ENCODE measurements around the gene SMARCC2.
A peak's percentile ranks its signal among the peaks of the same experiment; 100 is the strongest.

The SMARCC2 gene

GRCh38 chr12:56189099-56189917, at the start of gene SMARCC2:
Gene SMARCC2 (minus strand): TSS chr12:56189483. CDS start chr12:56189461, 22 bp downstream.
- DNase-seq, result peak; percentile 70

DNA sequence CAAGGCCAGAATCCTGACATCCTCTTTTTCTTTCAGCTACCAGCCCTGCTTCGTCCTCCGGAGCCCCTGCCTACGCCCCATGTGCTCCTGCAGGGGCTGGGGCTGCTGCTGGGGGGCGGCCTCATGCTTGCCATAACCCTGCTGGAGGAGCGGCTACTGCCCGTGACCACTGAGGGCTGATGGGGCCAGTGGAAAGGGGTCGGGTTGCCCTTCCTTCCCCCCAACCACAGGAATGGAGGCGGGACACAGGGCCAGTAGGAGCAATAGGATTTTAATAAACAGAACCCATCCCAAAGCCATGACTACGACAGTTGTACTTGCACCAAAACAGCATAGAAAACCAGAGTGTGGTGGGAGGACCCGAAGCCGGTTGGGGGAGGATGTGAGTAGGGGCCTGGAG, 48.3 kb upstream of the SMARCC2 start:
- no peak for DNase-seq

GRCh38 chr12:56236985-56237384, 47.7 kb upstream of the SMARCC2 start:
- no peak for DNase-seq

- DNase-seq, result no peak
Observed at GRCh38 chr12:56236091-56236490, 46.8 kb upstream of the SMARCC2 start.

GRCh38 chr12:56234746-56235436, 45.6 kb upstream of the SMARCC2 start:
- DNase-seq, result no peak

DNA sequence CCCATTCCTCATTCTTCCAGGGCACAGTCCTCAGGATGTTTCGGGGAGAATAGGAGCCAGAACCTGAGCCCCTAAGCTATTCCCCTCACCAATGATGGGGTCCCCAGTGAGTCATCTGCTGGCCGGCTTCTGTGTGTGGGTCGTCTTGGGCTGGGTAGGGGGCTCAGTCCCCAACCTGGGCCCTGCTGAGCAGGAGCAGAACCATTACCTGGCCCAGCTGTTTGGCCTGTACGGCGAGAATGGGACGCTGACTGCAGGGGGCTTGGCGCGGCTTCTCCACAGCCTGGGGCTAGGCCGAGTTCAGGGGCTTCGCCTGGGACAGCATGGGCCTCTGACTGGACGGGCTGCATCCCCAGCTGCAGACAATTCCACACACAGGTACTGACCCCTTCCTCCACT, 41.9 kb upstream of the SMARCC2 start:
- no peak for DNase-seq

DNA sequence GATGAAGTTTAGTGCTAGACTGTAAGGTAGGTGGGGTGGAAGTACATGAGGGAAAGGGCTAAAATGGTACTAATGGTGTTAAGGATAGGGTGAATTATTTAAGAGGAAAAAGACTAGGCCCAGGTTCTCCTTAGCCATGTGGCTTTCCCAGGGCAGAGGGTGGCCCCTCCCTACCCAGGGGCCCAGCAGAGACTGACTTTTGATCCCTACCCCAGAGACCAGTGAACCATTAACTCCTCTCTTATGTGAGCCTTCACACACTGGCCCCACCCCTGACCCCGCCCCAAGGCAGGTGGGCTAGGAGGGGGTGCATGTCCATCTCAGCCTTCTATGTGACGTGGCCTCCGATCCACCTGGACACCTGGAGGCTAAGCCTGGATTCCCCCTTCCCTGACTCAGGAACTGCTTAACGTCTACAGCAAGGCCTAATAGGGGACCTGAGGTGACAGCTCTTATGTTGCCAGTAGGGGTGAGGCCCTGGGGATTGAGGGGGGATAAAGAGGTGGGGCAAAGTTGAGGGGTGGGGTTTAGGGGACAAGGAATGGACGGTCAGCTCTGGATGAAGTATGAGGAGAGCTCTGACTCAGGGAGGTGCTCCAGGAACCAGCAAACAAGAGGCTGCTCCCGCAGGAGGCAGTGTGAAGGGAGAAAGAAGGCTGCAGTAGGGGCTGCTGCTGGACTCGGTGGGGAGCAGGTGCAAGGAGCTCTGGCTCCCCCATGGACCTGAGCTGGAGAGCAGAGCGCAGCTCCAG, 41.3 kb upstream of the SMARCC2 start:
- no peak for DNase-seq

DNA sequence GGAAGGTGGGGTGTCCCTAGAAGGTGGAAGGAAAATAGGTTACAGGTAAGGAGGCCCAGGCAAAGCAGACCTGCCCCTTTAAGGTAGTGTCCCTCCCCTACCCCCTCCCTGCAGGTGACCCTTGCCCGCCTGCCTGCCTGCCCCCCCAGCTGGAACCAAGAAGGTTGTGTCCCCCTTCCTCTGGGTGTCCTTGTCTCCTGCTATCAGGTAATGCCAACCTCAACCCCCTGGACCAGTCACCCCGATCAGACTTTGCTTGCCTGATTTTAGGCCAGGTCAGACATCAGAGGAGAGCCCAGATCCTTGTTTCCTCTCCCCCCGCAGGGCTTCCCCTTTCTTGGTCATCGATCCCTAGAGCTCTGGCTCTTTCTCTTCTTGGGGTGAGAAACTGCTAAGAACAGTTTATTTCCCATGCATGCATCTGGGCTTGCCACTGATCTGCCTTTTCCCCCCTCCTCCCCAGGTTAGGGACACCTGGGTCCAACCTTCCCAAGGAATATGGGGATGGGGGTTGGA, 40.7 kb upstream of the SMARCC2 start, which contains the start of gene SLC39A5:
Gene SLC39A5 (plus strand): TSS at position 136 of the 516 bp plus-strand sequence. CDS start 1,224 bp downstream, outside the sequence.
- DNase-seq, result no peak

DNA sequence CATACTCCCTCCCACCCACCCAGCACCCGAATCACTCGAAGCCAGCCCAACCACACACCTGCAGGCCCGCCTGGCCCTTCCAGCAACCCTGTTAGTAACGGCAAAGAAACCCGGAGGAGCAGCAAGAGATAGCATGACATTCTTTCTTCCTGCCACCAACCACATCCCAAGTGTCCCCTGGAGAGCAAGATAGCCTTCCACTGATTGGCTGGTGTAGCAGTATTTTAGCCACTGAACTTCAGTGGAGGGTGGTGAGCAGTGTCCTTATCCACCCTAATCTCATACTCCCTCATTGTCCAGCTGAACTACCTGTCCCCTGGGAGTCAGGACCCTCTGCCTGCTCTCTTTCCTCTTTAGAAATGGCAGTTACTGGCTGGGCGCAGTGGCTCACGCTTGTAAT, 39.8 kb upstream of the SMARCC2 start:
- no peak for DNase-seq

- DNase-seq, result no peak
Observed at GRCh38 chr12:56224954-56225353, 35.7 kb upstream of the SMARCC2 start.

- peak; percentile 75 for DNase-seq
Observed at GRCh38 chr12:56224102-56224701, 34.9 kb upstream of the SMARCC2 start, which contains the start of gene NABP2. Gene NABP2 (plus strand): TSS chr12:56224342. CDS start chr12:56224857, 515 bp downstream.

DNA sequence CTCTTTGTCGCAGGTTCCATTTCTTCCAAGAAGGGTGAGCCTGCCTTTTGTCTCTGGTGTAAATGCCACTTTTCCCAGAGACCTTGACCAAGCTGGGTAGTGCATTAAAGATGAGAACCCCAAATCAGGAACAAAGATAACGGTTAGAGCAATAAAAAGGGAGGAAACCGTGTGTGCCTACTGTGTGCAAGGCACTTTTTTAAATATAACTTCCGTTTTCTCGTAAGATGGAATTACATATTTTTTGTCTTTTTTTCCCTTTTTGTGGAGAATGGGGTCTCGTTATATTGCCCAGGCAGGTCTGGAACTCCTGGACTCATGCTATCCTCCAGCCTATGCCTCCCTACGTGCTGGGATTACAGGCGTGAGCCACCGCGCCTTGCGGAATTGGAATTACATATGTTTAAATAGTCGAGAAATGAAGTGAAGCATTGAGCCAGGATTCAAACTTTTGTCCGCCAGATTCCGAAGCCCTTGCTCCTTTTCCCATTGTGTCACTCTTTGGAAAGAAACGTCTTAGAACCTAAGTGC, 34.4 kb upstream of the SMARCC2 start:
- no peak for DNase-seq

GRCh38 chr12:56222531-56222895, 33.2 kb upstream of the SMARCC2 start:
- no peak for DNase-seq

GRCh38 chr12:56221757-56222530, 32.7 kb upstream of the SMARCC2 start, which contains the start of gene RNF41:
Gene RNF41 (minus strand): TSS chr12:56221922. CDS start chr12:56214047, 7,875 bp downstream.
- DNase-seq, result peak; percentile 90

GRCh38 chr12:56221232-56221756, 32.0 kb upstream of the SMARCC2 start:
- DNase-seq, result no peak

DNA sequence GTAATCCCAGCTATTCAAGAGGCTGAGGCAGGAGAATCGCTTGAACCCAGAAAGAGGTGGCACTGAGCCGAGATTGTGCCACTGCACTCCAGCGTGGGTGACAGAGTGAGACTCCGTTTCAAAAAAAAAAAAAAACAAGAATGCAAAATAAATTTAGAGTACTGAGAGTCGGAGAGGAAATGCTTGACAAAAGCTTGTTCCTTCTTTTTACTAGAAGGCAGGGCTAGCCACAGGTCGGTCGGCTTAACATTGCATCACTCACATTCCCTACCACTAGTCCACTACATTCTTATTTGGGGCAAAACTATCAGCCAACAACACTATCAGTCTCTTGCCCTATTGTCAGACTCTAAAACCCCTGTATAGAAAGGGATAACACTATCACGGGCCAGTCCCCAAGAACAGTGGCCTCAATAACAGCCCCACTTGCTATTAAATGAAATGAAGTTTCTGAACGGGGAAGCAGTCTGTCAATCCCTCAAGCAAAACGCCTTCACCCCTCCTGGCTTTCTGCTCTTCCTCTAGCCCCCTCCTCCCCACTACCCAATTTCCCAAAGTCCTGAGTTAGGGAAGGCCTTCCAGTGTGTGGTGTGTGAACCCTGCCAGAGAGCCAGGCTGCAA, 31.4 kb upstream of the SMARCC2 start:
- no peak for DNase-seq

DNA sequence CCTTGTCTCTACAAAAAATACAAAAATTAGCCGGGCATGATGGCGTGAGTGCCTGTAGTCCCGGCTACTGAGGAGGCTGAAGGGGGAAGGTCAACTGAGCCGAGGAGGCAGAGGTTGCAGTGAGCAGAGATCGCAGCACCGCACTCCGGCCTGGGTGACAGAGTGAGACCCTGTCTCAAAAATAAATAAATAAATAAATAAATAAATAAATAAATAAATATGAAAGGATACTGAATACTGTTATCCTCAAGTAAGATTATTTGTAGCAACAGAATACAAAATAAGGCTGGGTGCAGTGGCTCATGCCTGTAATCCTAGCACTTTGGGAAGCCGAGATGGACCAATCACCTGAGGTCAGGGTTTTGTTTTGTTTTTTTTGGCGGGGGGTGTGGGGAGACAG, 30.6 kb upstream of the SMARCC2 start:
- no peak for DNase-seq

GRCh38 chr12:56216461-56216860, 27.2 kb upstream of the SMARCC2 start:
- no peak for DNase-seq

DNA sequence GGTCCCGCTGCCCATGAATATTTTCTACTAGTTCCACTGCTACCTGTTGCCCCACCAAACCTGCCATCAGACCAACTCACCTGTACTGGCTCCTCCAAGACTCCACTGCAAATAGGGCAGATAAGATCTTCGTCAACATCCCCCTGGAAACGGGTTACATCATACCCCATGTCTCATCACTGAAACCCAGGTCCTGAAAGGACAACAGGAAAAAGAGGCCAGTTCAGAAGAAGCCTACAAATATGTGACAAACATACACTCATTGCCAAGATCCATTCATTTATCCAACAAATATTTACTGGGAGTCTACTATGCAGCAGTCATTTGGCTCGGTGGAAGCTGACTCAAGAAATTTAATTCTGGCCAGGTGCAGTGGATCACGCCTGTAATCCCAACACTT, 24.6 kb upstream of the SMARCC2 start:
- no peak for DNase-seq

GRCh38 chr12:56212361-56212760, 23.1 kb upstream of the SMARCC2 start:
- DNase-seq, result no peak

GRCh38 chr12:56208006-56208405, 18.7 kb upstream of the SMARCC2 start:
- no peak for DNase-seq
